KOPT-K1 (cell line): ENCODE data around the gene DGKQ.
A peak's percentile ranks its signal among the peaks of the same experiment; 100 is the strongest.

Experiments used
- H3K27ac ChIP-seq: fragments of 200-600 bp; sonication (generic); 2 replicates; pipeline ENCODE4 v1.5.1; 2016; ENCODE audit warnings: antibody characterized with exemption, mild to moderate bottlenecking, low read depth, low read length; ENCODE audit not compliant: poor library complexity, severe bottlenecking
- H3K36me3 ChIP-seq: fragments of 200-600 bp; sonication (generic); 2 replicates; pipeline ENCODE4 v1.5.1; 2017; ENCODE audit warnings: antibody characterized with exemption, mild to moderate bottlenecking, low read length, moderate library complexity; ENCODE audit not compliant: insufficient read depth
- H3K9me3 ChIP-seq: fragments of 200-600 bp; sonication (generic); 2 replicates; pipeline ENCODE4 v1.5.1; 2017; ENCODE audit warnings: antibody characterized with exemption, low read length, mild to moderate bottlenecking; ENCODE audit not compliant: insufficient read depth, poor library complexity, severe bottlenecking

Gene DGKQ

GRCh38 chr4:991451-992296 is 18.3 kb upstream of the DGKQ start:
- Histone ChIP-seq H3K27ac (no peak overlapping the region), H3K9me3 (no peaks in the 10 kb centered on the region), H3K36me3 (peaks cover 10% of the 10 kb centered on the region; the same call in 1 of the 2 replicates)

DNA sequence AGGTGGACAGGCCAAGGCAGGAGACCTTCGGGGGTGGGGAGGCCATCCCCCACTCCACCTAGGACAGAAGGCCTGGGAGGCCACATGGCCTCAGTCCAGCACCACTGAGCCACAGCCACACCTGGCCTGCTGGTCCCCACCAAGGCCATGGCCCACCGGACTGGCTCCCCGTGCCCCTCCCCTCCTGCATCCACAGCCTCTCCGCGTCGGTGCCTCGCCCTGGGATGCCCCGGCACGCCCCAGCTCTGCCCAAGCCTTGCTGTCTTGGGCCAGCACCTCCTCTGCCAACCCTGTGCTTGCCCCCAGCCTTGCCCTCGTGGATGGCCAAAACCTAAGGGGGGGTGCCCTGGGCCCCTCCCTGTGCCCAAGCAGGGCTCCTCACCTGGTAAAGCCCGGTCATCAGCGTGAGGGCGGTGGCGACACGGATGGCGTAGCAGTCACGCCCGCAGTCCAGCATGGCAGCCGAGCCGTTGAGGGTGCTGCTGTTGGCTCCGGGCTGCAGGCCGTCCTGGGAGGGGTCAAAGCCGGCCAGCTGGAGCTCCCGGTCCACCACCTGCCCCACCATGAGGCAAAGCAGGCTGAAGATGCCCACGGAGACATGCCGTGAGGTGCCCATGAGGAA is 17.5 kb upstream of the DGKQ start:
- Histone ChIP-seq H3K9me3 (no peaks in the 10 kb centered on the region), H3K36me3 (peaks cover 10% of the 10 kb centered on the region; the same call in 1 of the 2 replicates), H3K27ac (no peak overlapping the region)

DNA sequence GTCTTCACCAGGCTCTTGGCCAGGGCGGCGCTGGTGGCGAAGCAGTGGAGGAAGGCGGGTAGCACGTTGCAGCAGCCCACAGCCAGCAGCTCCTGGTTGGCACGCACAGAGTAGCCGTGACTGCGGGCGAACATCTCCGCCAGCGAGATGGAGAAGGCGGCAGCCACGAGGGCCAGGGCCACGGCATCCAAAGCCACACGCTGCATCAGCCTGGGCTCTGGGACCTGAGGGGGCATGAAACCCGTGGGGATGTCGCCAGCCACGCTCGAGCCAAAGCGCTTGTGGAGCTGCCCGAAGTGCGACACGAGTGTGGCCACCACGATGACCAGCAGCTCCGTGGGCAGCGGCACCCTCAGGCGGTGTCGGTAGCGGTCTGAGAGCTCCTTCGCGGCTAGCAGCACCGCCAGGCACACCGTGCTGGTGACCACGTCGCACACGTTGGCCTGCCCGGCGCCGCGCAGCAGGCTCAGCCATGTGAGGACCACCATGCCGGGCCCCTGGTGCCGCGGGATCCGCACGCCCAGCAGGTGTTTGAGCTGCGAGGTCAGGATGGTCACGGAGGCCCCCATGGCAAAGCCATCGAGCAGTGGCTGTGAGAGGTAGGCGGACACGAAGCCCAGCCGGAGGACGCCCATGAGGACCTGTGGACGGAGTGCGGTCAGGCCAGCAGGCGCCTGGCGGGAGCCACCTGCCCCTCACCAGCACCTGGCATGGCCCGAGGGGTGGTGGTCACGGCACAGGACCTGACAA is 16.5 kb upstream of the DGKQ start:
- Histone ChIP-seq H3K27ac (no peak overlapping the region), H3K36me3 (peaks cover 10% of the 10 kb centered on the region; the same call in 1 of the 2 replicates)

GRCh38 chr4:988726-989721 is 15.7 kb upstream of the DGKQ start:
- Histone ChIP-seq H3K9me3 (no peaks in the 10 kb centered on the region), H3K36me3 (peaks cover 10% of the 10 kb centered on the region; the same call in 1 of the 2 replicates), H3K27ac (no peak overlapping the region)

More for the DNA sequence above, 16.5 kb upstream of the DGKQ start:
- H3K9me3 ChIP-seq, result no peaks in the 10 kb centered on the region

GRCh38 chr4:987624-988513 is 14.5 kb upstream of the DGKQ start:
- H3K9me3 ChIP-seq, result no peaks in the 10 kb centered on the region
- peaks cover 10% of the 10 kb centered on the region; the same call in 1 of the 2 replicates for H3K36me3 ChIP-seq

DNA sequence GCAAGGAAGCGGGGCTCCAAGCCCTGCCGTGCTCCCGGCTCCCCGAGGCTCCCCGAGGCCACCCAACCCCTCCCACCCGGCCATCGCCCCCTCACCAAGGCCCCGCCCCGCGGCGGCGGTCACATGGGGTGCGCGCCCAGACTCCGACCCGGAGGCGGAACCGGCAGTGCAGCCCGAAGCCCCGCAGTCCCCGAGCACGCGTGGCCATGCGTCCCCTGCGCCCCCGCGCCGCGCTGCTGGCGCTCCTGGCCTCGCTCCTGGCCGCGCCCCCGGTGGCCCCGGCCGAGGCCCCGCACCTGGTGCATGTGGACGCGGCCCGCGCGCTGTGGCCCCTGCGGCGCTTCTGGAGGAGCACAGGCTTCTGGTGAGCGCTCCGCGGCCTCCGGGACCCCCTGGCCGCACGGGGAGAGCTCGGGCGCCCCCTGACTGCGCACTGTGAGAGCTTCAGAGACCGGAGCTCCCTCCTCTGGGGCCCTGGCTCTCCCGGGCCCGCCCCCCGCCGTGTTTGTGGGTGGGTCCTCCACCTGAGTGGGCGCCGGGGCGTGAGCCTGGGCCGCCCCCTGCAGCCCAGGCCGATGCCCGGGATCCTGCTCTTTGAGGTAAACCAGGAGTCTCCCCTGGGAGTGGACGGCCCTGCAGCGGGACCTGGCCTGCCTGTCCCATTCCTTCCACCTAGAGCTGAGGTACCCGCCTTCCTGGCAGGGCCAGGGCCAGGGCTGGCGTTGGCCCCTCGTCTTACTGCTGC is 13.7 kb upstream of the DGKQ start, which contains the start of gene IDUA:
IDUA (plus strand) TSS at position 166 of the 745 bp plus-strand sequence; CDS start at position 207, 41 bp downstream.
- Histone ChIP-seq H3K27ac (peak within 1 kb of the TSS; percentile 71), H3K9me3 (no peaks in the 10 kb centered on the region), H3K36me3 (peaks cover 10% of the 10 kb centered on the region; the same call in 1 of the 2 replicates)

More at GRCh38 chr4:987624-988513, 14.5 kb upstream of the DGKQ start:
- H3K27ac ChIP-seq, result peak overlapping the region; percentile 71

DNA sequence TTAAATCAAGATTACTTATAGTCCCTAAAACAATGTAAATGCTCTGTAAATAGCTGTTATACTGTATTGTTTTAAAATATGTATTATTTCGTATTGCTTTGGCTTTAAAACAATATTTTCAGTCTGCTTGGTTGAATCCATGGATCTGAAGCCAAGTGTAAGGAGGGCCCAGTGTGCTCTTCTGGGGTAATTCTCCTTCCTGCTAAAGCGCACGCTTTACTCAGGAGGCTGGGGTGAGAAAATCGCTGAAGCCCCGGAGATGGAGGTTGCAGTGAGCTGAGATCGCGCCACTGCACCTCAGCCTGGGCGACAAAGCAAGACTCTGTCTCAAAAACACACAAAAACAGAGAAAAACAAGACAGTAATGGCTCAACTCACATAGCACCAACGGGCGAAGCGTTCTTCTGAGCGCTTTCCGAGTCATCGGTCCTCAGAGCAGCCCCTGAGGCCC is 13.1 kb upstream of the DGKQ start:
- peak overlapping the region; percentile 71 for H3K27ac ChIP-seq

DNA sequence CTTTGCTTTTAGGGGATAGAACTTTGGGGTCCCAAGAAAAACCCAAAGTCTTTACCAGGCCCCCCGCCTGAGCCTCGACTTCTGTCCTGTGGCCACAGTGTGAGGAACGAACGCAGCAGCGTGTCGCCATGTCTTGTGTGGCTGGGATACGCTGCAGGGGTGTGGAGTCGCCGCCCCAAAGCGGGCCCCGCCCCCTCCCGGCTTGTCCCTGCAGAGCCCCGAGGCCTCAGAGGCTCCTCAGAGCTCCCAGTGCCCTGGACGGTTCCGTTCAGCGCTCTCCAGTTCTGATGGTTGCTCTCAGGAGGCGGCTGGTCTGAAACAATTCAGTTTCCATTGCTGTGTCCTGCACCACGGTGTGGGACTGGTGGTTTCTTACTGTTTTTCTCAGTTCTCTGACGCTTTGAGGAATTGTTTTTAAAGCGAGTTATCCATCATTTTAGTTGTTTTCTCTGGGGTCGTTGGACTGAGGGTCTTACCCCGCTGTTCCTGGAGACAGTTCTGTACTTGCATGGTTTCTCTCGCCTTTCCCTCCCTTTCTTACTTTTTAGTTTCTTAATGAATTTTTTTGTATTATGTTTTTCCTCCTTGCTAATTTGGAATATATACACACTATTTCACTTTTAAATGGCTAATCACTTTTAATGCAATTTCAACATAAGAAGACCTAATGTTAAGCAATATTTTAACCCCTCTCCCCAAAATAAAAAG is 11.9 kb upstream of the DGKQ start:
- Histone ChIP-seq H3K27ac (no peak overlapping the region), H3K9me3 (no peaks in the 10 kb centered on the region), H3K36me3 (peaks cover 8% of the 10 kb centered on the region; the same call in 1 of the 2 replicates)

More for the DNA sequence above, 13.1 kb upstream of the DGKQ start:
- no peaks in the 10 kb centered on the region for H3K9me3 ChIP-seq
- H3K36me3 ChIP-seq, result peaks cover 10% of the 10 kb centered on the region; the same call in 1 of the 2 replicates

- H3K27ac ChIP-seq, result no peak overlapping the region
- H3K9me3 ChIP-seq, result no peaks in the 10 kb centered on the region
- 0 out of 2 replicates have a peak, but pooled peaks cover under 1% of the 10 kb centered on the region for H3K36me3 ChIP-seq
These were observed 11.1 kb upstream of the DGKQ start for GRCh38 chr4:984336-985054.

DNA sequence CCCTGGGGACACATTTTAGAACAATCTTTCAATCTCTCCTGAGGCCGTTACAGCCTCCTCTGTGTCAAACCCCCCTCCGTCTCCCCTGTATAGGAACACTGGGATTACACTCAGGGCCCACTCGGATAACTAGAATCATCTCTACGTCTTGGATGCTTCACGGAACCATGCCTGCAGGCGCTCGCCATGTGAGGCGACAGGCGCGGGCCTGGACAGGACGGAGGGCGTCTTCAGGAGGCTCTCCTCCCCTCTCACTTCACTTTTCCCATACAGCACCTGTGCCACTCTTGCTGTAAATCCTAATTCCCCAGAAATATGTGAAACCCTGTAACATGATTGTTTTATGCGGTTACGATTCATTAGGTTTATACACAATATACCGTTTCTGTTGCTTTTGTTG is 9.4 kb upstream of the DGKQ start:
- Histone ChIP-seq H3K36me3 (no peaks in the 10 kb centered on the region), H3K9me3 (no peaks in the 10 kb centered on the region), H3K27ac (no peak overlapping the region)

GRCh38 chr4:982291-982690 is 8.9 kb upstream of the DGKQ start:
- H3K27ac ChIP-seq, result no peak overlapping the region
- no peaks in the 10 kb centered on the region for H3K9me3 ChIP-seq
- no peaks in the 10 kb centered on the region for H3K36me3 ChIP-seq
